Germinal center (tissue), 1 donor: ENCODE data around the gene CDHR1.

Experiments
- DNase-seq: peaks from one replicate; pipeline ENCODE4 v3.0.0; 2012; ENCODE audit warnings: mixed read lengths, low spot score

CDHR1 gene

DNA sequence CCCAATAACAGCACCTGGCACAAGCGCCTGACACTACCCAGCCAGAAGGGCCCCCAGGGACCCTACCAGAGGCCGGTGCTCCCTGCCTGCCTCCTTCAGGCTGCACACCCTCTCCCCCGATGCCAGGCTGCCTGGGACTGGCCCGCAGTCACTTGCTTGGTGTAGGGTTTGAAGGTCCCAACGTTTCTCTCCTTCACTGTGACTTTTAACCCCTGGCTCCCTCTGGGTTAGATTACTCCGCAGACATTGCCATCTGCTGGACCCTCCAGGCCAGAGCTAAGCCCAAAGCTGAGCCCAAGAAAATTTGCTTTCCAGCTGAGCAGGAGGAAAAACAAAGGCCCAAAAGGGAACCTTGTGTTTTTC is 6.9 kb downstream of the CDHR1 start:
- DNase-seq = no peak

DNA sequence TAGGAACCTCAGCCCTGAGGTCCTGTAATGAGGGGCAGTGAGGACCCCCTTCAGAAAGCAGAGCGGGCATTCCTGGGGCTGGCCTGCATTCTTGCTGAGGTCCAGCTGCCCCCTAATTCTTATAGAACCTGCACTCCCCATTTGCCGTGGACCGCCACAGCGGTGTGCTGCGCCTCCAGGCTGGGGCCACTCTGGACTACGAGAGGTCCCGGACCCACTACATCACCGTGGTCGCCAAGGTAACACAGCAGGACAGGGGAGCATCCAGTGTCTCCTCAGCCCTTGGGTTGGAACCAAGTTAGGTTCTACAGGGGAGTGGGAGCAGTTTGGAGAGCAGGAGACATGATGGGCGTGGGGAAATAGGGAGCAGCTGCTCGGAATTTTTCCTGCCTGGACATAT is 7.3 kb downstream of the CDHR1 start:
- DNase-seq = no peak

DNA sequence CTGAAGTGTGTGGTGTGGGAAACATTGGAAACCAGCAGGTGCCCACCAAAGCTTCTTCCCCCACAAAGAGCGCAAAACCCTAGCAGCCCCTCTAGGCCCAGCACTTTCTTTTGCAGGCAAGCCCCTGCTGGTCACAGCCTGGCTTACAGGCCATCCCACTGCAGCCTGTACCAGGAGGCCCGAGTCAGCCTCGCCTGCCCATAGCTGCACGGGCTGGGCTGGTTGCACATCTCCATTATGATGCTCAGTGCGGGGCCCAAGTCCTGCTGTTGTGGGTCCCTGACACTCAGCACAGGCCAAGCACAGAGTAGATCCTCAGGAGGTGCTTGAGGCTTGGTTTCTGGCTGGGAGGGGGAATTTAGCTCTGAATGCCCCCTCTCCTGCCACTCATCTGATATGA is 8.0 kb downstream of the CDHR1 start:
- DNase-seq = no peak

DNA sequence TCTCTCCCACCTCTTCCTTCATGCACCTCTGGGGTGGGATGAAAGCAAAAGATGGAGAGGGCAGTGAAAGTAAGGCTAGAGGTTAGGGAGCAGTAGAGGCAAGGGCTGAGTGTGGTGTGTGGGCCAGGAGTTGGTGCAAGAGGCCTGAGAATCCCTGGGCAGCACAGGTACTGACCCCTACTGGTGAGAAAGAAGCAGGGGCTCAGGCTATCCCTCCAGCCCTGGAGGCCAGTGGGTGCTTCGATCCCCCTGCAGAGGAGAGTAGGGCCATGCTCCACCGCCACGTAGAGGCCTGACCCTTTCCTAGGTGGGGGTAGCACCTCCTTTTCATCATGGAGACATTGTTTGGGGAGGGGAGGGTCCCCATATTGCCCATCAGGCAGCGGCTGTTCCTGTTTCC is 9.8 kb downstream of the CDHR1 start:
- peak; percentile 42 for DNase-seq

DNA sequence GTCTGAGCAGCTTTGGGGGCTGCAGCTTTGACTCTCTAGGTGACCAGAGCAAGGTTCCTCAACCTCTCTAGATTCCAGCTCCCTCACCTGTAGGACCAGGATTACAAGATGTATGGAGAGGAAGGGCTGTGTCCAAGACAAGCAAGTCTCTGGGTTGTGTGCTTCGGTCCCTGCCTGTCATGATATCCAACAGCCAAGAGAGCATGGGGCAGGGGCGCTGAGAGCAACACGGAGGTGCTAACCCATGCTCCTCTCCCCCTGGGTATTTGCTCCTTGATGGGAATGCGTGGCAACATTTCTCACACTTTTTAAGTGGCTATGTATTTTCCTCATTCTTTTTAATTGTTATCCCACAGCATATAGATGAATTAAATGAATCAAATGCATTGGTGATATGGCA is 10.3 kb downstream of the CDHR1 start:
- DNase-seq = no peak

GRCh38 chr10:84205049-84205852 is 10.9 kb downstream of the CDHR1 start:
- DNase-seq = peak; percentile 74

DNA sequence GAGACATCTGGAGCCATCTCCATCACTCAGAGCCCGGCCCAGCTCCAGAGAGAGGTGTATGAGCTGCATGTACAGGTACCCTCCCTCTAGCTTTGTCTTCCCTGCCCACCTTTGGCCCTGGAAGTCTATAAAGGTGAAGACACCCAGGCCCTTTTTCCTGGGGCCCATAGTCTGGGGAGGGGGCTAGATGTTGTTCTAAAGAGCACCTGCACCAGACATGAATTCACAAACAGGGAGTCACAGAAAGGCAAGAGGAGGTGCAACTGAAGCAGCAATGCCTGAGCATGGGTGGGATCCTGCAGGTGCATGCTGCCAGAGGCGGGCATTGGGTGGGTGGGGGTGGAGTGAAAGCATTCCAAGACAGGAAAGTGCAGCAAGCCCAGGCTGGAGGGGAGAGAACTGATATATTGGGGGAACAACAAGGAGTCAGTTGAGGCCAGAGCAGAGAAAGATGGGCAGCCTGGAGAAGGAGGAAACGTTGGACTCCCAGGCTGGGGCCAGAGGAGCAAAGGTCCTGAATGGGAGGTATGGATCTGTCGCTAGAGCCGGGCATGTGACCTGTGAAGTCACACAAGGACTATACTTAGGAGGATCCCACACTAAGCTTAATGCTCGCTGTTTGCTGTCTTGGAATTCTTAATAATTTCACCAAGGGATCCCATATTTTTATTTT is 11.7 kb downstream of the CDHR1 start:
- no peak for DNase-seq

DNA sequence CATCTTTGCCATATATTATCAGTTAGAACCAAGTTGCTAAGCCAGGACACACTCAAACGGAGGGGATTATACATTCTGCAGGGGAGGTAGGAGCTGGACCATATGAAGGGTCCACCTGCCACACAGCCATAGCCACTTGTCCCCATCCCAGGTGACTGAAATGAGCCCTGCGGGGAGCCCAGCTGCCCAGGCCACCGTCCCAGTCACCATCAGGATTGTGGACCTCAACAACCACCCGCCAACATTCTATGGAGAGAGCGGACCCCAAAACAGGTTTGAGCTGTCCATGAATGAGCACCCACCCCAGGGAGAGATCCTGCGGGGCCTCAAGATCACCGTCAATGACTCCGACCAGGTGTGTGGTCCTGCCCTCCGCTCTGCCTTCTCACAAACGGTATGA is 13.7 kb downstream of the CDHR1 start:
- DNase-seq = no peak

DNA sequence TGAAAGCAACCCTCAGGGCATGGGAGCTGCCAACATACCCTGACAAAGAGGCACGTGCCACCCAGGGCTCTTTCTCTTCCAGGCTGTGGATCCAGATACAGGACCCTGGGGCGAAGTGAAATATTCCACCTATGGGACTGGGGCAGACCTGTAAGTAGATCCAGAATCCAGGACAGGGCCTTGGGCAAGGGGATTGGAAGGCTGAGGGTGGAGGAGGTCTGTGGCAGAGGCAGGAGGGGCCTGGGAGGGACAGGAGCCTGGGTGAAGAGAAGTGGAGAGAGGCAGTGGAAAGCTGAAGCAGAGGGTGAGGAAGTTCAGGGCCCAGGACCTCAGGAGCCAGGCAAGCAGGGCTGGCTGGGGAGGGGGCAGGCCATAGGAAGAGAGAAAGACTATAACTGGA is 17.2 kb downstream of the CDHR1 start:
- no peak for DNase-seq

GRCh38 chr10:84212014-84212413 is 17.7 kb downstream of the CDHR1 start:
- no peak for DNase-seq

- no peak for DNase-seq
Measured at GRCh38 chr10:84213076-84213475, 18.7 kb downstream of the CDHR1 start.

- DNase-seq = no peak
Measured at GRCh38 chr10:84214046-84214572, 19.8 kb downstream of the CDHR1 start.

GRCh38 chr10:84214612-84215235 is 20.4 kb downstream of the CDHR1 start:
- peak; percentile 47 for DNase-seq

- DNase-seq = no peak
Measured at GRCh38 chr10:84216834-84217233, 22.5 kb downstream of the CDHR1 start.

GRCh38 chr10:84217746-84218145 is 23.4 kb downstream of the CDHR1 start:
- DNase-seq = no peak

DNA sequence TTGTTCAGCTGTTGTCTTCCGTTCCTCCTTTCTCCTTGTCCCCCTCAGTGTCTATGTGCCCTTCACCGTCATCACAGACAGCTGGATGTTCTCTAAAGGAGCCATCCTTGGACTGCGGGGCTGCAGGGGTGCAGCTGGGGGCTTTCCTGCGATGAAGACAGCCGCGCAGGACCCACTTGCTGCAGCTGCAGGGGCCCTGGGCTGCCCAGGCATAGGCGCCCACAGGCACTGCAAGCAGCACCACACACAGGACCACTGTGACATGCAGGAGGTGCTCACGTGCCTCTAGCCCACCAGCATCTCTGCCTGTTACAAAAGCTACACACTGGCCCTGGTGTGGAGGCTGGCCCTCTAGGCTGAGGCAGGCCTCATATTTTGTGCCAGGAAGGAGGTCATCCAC is 27.6 kb downstream of the CDHR1 start:
- DNase-seq = no peak

DNA sequence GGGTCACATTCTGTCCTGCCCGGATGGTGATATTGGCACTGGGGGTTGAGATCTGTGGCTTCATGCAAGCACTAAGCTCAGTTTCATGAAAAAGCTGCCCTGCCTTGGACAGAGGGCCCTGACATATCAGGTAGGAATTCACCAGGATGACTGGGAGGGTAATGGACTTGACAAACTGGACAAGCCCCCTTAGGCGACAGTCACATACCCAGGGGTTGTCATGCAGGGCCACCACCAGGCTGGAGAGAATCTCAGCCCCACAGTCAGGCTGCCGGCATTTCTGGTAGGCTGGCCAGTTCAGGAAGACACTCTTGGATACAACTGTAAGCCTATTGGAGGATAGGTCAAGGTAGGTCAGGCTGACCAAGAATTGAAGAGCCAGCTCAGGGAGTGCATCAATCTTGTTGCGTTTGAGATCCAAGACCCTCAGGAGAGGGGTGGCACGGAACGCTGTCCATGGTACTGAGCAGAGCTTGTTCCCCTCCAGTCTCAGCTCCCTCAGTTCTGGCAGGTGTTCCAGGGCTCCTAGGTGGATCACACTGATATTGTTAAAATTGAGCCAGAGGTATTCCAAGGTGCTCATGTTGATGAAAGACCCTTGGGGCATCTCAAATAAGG is 30.2 kb downstream of the CDHR1 start:
- no peak for DNase-seq

DNA sequence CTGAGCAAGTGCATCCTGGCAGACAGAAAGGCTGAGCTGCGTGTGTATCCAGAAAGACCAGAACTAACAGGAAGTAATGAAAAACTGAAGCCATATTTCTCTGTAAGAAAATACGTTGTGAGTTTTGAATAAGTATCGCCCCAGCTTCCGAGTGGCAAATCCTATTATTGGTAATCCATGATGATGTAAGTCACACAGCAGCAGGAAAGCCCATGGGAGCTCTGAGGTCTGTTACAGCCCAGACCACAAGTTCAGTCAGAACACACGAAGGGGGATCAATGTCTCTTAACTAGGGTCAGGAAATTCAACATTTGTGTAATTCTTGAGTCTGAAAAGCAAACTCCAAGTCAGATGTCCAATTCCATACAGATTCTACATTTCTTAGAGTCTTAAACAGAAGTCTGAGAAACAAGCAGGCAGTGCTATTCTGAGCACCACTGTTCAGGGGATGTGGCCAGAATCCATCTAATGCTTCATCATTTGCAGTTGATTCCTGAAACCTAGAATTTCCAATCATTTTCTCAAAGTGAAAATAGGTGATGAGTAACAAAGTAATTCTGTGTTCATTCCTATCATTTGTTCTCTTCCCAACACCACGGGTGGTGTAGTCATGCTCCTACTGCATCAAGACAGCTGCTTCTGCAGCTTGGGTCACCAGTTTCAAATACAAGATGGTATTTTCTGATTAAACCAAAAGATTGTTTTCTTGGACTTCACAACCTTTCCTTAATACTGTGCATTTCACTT is 31.3 kb downstream of the CDHR1 start, which contains the start of gene LRIT2:
Gene LRIT2, minus strand, starts transcription at position 118 of the 747 bp plus-strand sequence. Its CDS starts 24 bp downstream, at position 94.
- DNase-seq = no peak

- no peak for DNase-seq
Measured at GRCh38 chr10:84226616-84227015, 32.3 kb downstream of the CDHR1 start.

DNA sequence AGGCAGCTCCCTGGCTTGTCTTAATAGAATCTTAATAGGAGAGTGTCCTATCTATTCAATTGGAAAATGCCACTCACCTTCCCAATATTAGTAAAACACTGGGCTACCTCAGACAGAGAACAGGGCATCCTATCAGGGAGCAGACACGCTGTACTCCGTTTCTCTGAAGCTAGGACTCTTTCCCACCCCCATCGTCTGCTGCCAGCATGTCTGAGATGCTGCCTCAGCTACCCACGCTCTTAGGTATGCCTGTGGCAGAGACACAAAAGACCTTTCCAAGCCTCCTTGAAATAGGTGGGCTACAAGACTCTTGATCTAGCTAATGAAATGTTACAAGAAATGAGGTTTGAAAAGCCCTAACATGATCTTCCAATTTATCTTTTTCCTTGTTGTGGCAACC is 33.5 kb downstream of the CDHR1 start:
- DNase-seq = no peak

DNA sequence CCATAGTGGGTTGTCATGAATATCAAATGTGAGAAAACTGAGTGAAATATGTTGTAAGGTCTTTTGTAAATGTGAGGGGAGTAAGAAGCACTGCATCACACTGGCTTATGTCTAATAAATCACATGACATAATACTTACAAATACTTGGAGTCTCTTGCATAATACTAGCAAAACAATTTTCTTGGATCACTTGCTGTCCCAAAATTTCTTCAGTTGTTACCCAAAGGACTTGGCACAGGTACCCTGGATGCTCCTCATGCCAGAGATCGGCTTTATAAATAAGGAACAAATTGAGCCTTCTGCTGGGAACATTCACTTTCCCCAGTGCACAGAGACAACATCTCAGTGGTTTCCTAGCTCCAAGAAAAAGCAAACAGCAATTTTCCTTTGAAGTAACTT is 36.0 kb downstream of the CDHR1 start:
- DNase-seq = no peak

DNA sequence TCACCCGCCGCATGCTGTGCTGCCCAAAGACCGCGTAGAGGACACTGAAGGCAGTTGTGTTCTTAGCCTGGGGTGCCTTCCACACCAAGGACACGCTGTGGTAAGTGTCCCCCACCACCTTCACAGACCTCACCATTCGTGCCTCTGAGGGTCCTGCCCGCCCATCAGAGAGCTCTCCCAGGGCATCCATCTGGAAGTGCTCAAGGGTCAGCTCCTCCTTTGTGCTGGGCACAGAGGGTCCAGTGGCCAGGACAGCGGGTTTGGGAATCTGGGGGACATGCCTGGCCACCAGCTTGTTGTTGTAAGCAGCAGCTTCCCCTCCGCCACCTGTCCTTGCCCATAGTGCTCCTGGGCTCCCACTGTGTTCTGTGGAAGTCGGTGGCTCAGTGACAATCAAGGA is 38.0 kb downstream of the CDHR1 start:
- no peak for DNase-seq
